Measurements from ENCODE around the gene MXRA8.

MXRA8 gene

GRCh38 chr1:1346501-1346890 is 11.9 kb downstream of the MXRA8 start:
- Histone ChIP-seq H2AFZ (ENCODE audit: low read depth, low read length) (no peak overlapping the region), H3K9ac (ENCODE audit: low read length) (peak overlapping the region; percentile 89), H3K4me2 (ENCODE audit: low read length, poor library complexity, severe bottlenecking) (no peak overlapping the region), H3K4me3 (ENCODE audit: insufficient read depth in 1 of 2, low read depth in 1 of 2, low read length in 2 of 2) (peak overlapping the region in 1 of 2 experiments; percentile 91), H2BK5ac (ENCODE audit: low read depth, low read length, poor library complexity, severe bottlenecking) (no peak overlapping the region), H2AK5ac (ENCODE audit: low read length, severe bottlenecking) (no peak overlapping the region), H3K18ac (ENCODE audit: low read depth in 1 of 2, low read length in 2 of 2) (no peak overlapping the region), H3K4ac (ENCODE audit: low read depth in 1 of 2, low read length in 2 of 2) (peak overlapping the region in 1 of 2 experiments; percentile 35), H4K8ac (ENCODE audit: low read length) (no peak overlapping the region), H3K27me3 (ENCODE audit: control insufficient read depth in 1 of 2, insufficient read depth in 1 of 2, low read length in 2 of 2) (no peaks in the 10 kb centered on the region), H3K27ac (ENCODE audit: low read length, poor library complexity, severe bottlenecking) (no peak overlapping the region), H3K4me1 (ENCODE audit: control insufficient read depth, insufficient read depth, low read depth, low read length) (peaks cover 67% of the 10 kb centered on the region), H4K91ac (ENCODE audit: low read length) (peak overlapping the region; percentile 79), H3K23ac (ENCODE audit: low read length in 2 of 2) (peak overlapping the region in 1 of 2 experiments; percentile 53), H2BK120ac (ENCODE audit: low read depth, low read length) (no peak overlapping the region), H2BK15ac (ENCODE audit: low read depth, poor library complexity, severe bottlenecking) (no peak overlapping the region), H3K36me3 (ENCODE audit: control insufficient read depth in 1 of 2, insufficient read depth in 2 of 2, low read depth in 1 of 2, low read length in 2 of 2) (peaks cover 5 to 40% of the 10 kb centered on the region in 2 experiments), H3K14ac (ENCODE audit: low read length in 2 of 2) (peak overlapping the region in 1 of 2 experiments; percentile 76), H3K79me1 (replicated peaks; ENCODE audit: low read length, poor library complexity, severe bottlenecking) (peaks cover 17% of the 10 kb centered on the region), H2BK12ac (ENCODE audit: low read length in 2 of 2) (peak overlapping the region in 1 of 2 experiments; percentile 85), H3K9me3 (ENCODE audit: control insufficient read depth, low read length) (no peaks in the 10 kb centered on the region)
- DNase-seq = no peak
- 97% methylated on average over 10 of the region's 10 CpGs for WGBS

- Histone ChIP-seq H3K79me1 (replicated peaks; ENCODE audit: low read length, poor library complexity, severe bottlenecking) (peaks cover 21% of the 10 kb centered on the region), H2BK12ac (ENCODE audit: low read length in 2 of 2) (no peak overlapping the region), H3K4me2 (ENCODE audit: low read length, poor library complexity, severe bottlenecking) (no peak overlapping the region), H3K4me3 (ENCODE audit: insufficient read depth in 1 of 2, low read depth in 1 of 2, low read length in 2 of 2) (peak overlapping the region in 1 of 2 experiments; percentile 91), H4K8ac (ENCODE audit: low read length) (no peak overlapping the region), H2AK5ac (ENCODE audit: low read length, severe bottlenecking) (peak overlapping the region; percentile 65), H3K27me3 (ENCODE audit: control insufficient read depth in 1 of 2, insufficient read depth in 1 of 2, low read length in 2 of 2) (no peaks in the 10 kb centered on the region), H2BK15ac (ENCODE audit: low read depth, poor library complexity, severe bottlenecking) (no peak overlapping the region), H2AFZ (ENCODE audit: low read depth, low read length) (no peak overlapping the region), H3K18ac (ENCODE audit: low read depth in 1 of 2, low read length in 2 of 2) (no peak overlapping the region), H4K91ac (ENCODE audit: low read length) (peak overlapping the region; percentile 78), H3K23ac (ENCODE audit: low read length in 2 of 2) (peak overlapping the region in 1 of 2 experiments; percentile 53), H3K4me1 (ENCODE audit: control insufficient read depth, insufficient read depth, low read depth, low read length) (peaks cover 67% of the 10 kb centered on the region), H3K14ac (ENCODE audit: low read length in 2 of 2) (peak overlapping the region in 1 of 2 experiments; percentile 71), H3K9me3 (ENCODE audit: control insufficient read depth, low read length) (no peaks in the 10 kb centered on the region), H2BK5ac (ENCODE audit: low read depth, low read length, poor library complexity, severe bottlenecking) (no peak overlapping the region), H3K27ac (ENCODE audit: low read length, poor library complexity, severe bottlenecking) (no peak overlapping the region), H3K4ac (ENCODE audit: low read depth in 1 of 2, low read length in 2 of 2) (peak overlapping the region in 1 of 2 experiments; percentile 35), H3K36me3 (ENCODE audit: control insufficient read depth in 1 of 2, insufficient read depth in 2 of 2, low read depth in 1 of 2, low read length in 2 of 2) (peaks cover 11 to 44% of the 10 kb centered on the region in 2 experiments), H3K9ac (ENCODE audit: low read length) (peak overlapping the region; percentile 89), H2BK120ac (ENCODE audit: low read depth, low read length) (no peak overlapping the region)
- no peak for DNase-seq
- 95% methylated on average over 11 of the region's 12 CpGs for WGBS
Observed at GRCh38 chr1:1345860-1346500, 12.4 kb downstream of the MXRA8 start.

DNA sequence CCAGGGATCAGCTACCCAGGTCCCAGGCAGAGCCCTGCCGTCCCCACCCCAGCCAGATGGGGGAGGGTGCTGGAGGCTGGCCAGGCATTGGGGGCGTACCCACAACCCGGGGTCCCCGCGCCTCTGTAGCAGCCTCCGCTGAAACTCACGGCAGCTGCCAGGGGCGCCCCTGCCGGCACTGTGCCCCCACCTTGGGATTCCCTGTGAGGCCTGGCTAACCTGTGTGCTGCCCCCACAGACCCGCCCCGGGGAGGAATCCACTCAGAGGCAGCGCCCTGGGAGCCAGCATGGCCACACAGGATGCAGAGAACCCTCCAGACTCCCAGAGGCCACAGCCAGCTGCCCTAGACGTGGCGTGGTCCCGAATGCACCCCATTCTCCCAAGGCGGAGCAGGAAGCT is 13.0 kb downstream of the MXRA8 start:
- H3K4me2 ChIP-seq (ENCODE audit: low read length, poor library complexity, severe bottlenecking) = peak overlapping the region; percentile 46
- DNase-seq = no peak
- 92% methylated on average over 16 of the region's 16 CpGs for WGBS
- H4K8ac ChIP-seq (ENCODE audit: low read length) = no peak overlapping the region
- peak overlapping the region in 1 of 2 experiments; percentile 91 for H3K4me3 ChIP-seq (ENCODE audit: insufficient read depth in 1 of 2, low read depth in 1 of 2, low read length in 2 of 2)
- peak overlapping the region; percentile 85 for H2AK5ac ChIP-seq (ENCODE audit: low read length, severe bottlenecking)
- H3K9ac ChIP-seq (ENCODE audit: low read length) = peak overlapping the region; percentile 89
- no peak overlapping the region for H2BK120ac ChIP-seq (ENCODE audit: low read depth, low read length)
- H3K79me1 ChIP-seq (replicated peaks; ENCODE audit: low read length, poor library complexity, severe bottlenecking) = peaks cover 27% of the 10 kb centered on the region
- peaks cover 71% of the 10 kb centered on the region for H3K4me1 ChIP-seq (ENCODE audit: control insufficient read depth, insufficient read depth, low read depth, low read length)
- no peaks in the 10 kb centered on the region for H3K27me3 ChIP-seq (ENCODE audit: control insufficient read depth in 1 of 2, insufficient read depth in 1 of 2, low read length in 2 of 2)
- peak overlapping the region; percentile 10 to 14 for H2BK12ac ChIP-seq (ENCODE audit: low read length in 2 of 2)
- peak overlapping the region in 1 of 2 experiments; percentile 18 for H3K18ac ChIP-seq (ENCODE audit: low read depth in 1 of 2, low read length in 2 of 2)
- H2BK5ac ChIP-seq (ENCODE audit: low read depth, low read length, poor library complexity, severe bottlenecking) = no peak overlapping the region
- no peak overlapping the region for H3K23ac ChIP-seq (ENCODE audit: low read length in 2 of 2)
- H2BK15ac ChIP-seq (ENCODE audit: low read depth, poor library complexity, severe bottlenecking) = no peak overlapping the region
- H3K9me3 ChIP-seq (ENCODE audit: control insufficient read depth, low read length) = no peaks in the 10 kb centered on the region
- peak overlapping the region; percentile 90 for H4K91ac ChIP-seq (ENCODE audit: low read length)
- H2AFZ ChIP-seq (ENCODE audit: low read depth, low read length) = no peak overlapping the region
- peak overlapping the region in 1 of 2 experiments; percentile 64 for H3K4ac ChIP-seq (ENCODE audit: low read depth in 1 of 2, low read length in 2 of 2)
- no peak overlapping the region for H3K27ac ChIP-seq (ENCODE audit: low read length, poor library complexity, severe bottlenecking)
- peak overlapping the region in 1 of 2 experiments; percentile 77 for H3K14ac ChIP-seq (ENCODE audit: low read length in 2 of 2)
- H3K36me3 ChIP-seq (ENCODE audit: control insufficient read depth in 1 of 2, insufficient read depth in 2 of 2, low read depth in 1 of 2, low read length in 2 of 2) = peaks cover 17 to 50% of the 10 kb centered on the region in 2 experiments

DNA sequence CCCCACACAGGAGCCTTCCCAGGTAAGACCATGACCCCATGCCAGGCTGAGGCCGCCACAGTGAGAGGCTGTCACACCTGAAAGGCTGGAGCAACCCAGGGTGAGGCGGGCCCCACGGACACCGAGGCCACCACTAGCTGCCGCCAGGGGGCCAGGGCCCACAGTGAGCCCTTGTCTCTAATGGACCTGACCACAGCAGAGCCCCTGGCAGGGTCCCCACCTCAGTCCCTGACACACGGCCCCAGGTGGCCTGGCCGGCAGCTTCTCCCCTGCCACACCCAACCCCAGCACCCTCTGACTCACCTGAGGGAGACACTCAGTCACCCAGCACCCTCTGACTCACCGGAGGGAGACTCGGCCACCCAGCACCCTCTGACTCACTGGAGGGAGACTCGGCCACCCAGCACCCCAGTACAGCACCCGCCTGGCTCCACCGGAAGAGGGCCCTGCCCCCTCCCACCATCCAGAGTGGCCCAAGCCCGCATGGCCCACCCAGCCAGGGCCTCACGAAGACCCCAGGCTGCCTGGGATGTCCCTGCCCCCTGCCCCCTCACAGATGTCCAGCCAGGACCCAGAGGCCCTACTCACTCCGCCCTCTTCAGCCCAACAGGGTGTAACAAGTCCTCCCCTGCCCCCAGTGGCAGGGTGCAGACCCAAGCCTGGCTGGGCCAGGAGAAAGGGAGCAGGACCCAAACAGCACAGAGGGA is 13.5 kb downstream of the MXRA8 start:
- Histone ChIP-seq H3K14ac (ENCODE audit: low read length in 2 of 2) (peak overlapping the region in 1 of 2 experiments; percentile 77), H3K4ac (ENCODE audit: low read depth in 1 of 2, low read length in 2 of 2) (peak overlapping the region in 1 of 2 experiments; percentile 64), H4K91ac (ENCODE audit: low read length) (peak overlapping the region; percentile 90), H3K79me1 (replicated peaks; ENCODE audit: low read length, poor library complexity, severe bottlenecking) (peaks cover 32% of the 10 kb centered on the region), H2AK5ac (ENCODE audit: low read length, severe bottlenecking) (peak overlapping the region; percentile 85), H4K8ac (ENCODE audit: low read length) (peak overlapping the region; percentile 80), H3K18ac (ENCODE audit: low read depth in 1 of 2, low read length in 2 of 2) (peak overlapping the region; percentile 18 to 23), H3K4me1 (ENCODE audit: control insufficient read depth, insufficient read depth, low read depth, low read length) (peaks cover 71% of the 10 kb centered on the region), H3K4me2 (ENCODE audit: low read length, poor library complexity, severe bottlenecking) (peak overlapping the region; percentile 46), H2BK15ac (ENCODE audit: low read depth, poor library complexity, severe bottlenecking) (peak overlapping the region; percentile 75), H3K9me3 (ENCODE audit: control insufficient read depth, low read length) (no peaks in the 10 kb centered on the region), H2AFZ (ENCODE audit: low read depth, low read length) (no peak overlapping the region), H3K23ac (ENCODE audit: low read length in 2 of 2) (peak overlapping the region in 1 of 2 experiments; percentile 43), H3K36me3 (ENCODE audit: control insufficient read depth in 1 of 2, insufficient read depth in 2 of 2, low read depth in 1 of 2, low read length in 2 of 2) (peaks cover 19 to 55% of the 10 kb centered on the region in 2 experiments), H2BK120ac (ENCODE audit: low read depth, low read length) (no peak overlapping the region), H2BK12ac (ENCODE audit: low read length in 2 of 2) (peak overlapping the region in 1 of 2 experiments; percentile 14), H3K27me3 (ENCODE audit: control insufficient read depth in 1 of 2, insufficient read depth in 1 of 2, low read length in 2 of 2) (no peaks in the 10 kb centered on the region), H3K4me3 (ENCODE audit: insufficient read depth in 1 of 2, low read depth in 1 of 2, low read length in 2 of 2) (peak overlapping the region; percentile 14 to 91), H3K9ac (ENCODE audit: low read length) (peak overlapping the region; percentile 89), H2BK5ac (ENCODE audit: low read depth, low read length, poor library complexity, severe bottlenecking) (peak overlapping the region; percentile 35), H3K27ac (ENCODE audit: low read length, poor library complexity, severe bottlenecking) (no peak overlapping the region)
- DNase-seq = peak; percentile 61
- WGBS = 56% methylated on average over 15 of the region's 15 CpGs
